Fibroblast of lung (primary cell): Measurements from ENCODE around the gene PDE4B. TPM values are rescaled to one million over a fixed set of nuclear protein-coding genes. Genes with fewer than 3 reads are reported as not detected.

Experiments
- DNase-seq, 2 donors: peaks; one replicate each; pipeline versions ENCODE4 v3.0.0 to v3.0.0-alpha.2; 2010; ENCODE audit warnings: low read depth in 2 of 2
- H2AFZ ChIP-seq: 2 replicates; pipeline ENCODE4 v1.5.1; 2012; ENCODE audit warnings: low read length, control low read depth, inconsistent platforms
- H3K27ac ChIP-seq: 2 replicates; pipeline ENCODE4 v1.5.1; 2011; ENCODE audit warnings: low read length, control low read depth; ENCODE audit not compliant: insufficient read depth
- H3K27me3 ChIP-seq: 2 replicates; pipeline ENCODE4 v1.5.1; 2011; ENCODE audit warnings: mild to moderate bottlenecking, low read length; ENCODE audit not compliant: control insufficient read depth, insufficient read depth
- H3K36me3 ChIP-seq: 2 replicates; pipeline ENCODE4 v1.5.1; 2011; ENCODE audit warnings: low read length; ENCODE audit not compliant: control insufficient read depth, insufficient read depth
- H3K4me1 ChIP-seq: 2 replicates; pipeline ENCODE4 v1.5.1; 2011; ENCODE audit warnings: low read length; ENCODE audit not compliant: control insufficient read depth, insufficient read depth; ENCODE audit errors: extremely low read depth
- H3K4me2 ChIP-seq: 2 replicates; pipeline ENCODE4 v1.5.1; 2011; ENCODE audit warnings: low read length, control low read depth; ENCODE audit not compliant: insufficient read depth; ENCODE audit errors: extremely low read depth
- H3K4me3 ChIP-seq, 4 experiments: fragments of 200-600 bp in 1 of 4; sonication (generic) in 1 of 4; replicated peaks in 1 of 4; 2 replicates each; pipeline ENCODE4 v1.5.1; 2011 to 2016; ENCODE audit warnings: low read length in 4 of 4, low read depth in 3 of 4, mild to moderate bottlenecking in 3 of 4, control low read depth in 2 of 4, inconsistent platforms in 1 of 4, mixed read lengths in 1 of 4; ENCODE audit not compliant: insufficient read depth in 1 of 4; ENCODE audit errors: control extremely low read depth in 1 of 4
- H3K79me2 ChIP-seq: 2 replicates; pipeline ENCODE4 v1.5.1; 2012; ENCODE audit warnings: mild to moderate bottlenecking, low read length, inconsistent platforms; ENCODE audit not compliant: control insufficient read depth, insufficient read depth
- H3K9ac ChIP-seq: 2 replicates; pipeline ENCODE4 v1.5.1; 2011; ENCODE audit warnings: mild to moderate bottlenecking, low read length, control low read depth; ENCODE audit not compliant: insufficient read depth
- H3K9me3 ChIP-seq: 2 replicates; pipeline ENCODE4 v1.5.1; 2012; ENCODE audit warnings: low read depth, low read length; ENCODE audit not compliant: control insufficient read depth, insufficient read depth
- H4K20me1 ChIP-seq: 2 replicates; pipeline ENCODE4 v1.5.1; 2011; ENCODE audit warnings: low read length; ENCODE audit not compliant: control insufficient read depth, insufficient read depth; ENCODE audit errors: extremely low read depth
- CTCF ChIP-seq, 2 donors: IDR thresholded peaks in 1 of 2; conservative IDR thresholded peaks in 1 of 2; 1 replicate in 1 of 2; 2 replicates in 1 of 2; pipeline ENCODE4 v1.5.1; 2011 to 2012; ENCODE audit warnings: low read length in 2 of 2, control low read depth in 1 of 2, inconsistent platforms in 1 of 2, low read depth in 1 of 2, mild to moderate bottlenecking in 1 of 2
- EZH2 ChIP-seq: IDR thresholded peaks from 2 replicates; pipeline ENCODE4 v1.5.1; 2012; ENCODE audit warnings: low read length, control low read depth, mild to moderate bottlenecking; ENCODE audit errors: missing control alignments
- polyA plus RNA-seq, 2 donors: library from polyadenylated mRNA; depleted of rRNA in 1 of 2; stranded (reverse) in 1 of 2; unstranded in 1 of 2; fragments of >200 nt; gene quantifications; 2 replicates each; pipeline ENCODE4 v1.2.1, GENCODE V29; 2011 to 2012; ENCODE audit warnings: missing spikeins in 1 of 2
- total RNA-seq: library from RNA; depleted of rRNA; stranded (reverse); fragments of >200 nt; gene quantifications from 2 replicates; pipeline ENCODE4 v1.2.1, GENCODE V29; 2014

Gene PDE4B
- total and polyA plus RNA-seq, 2 donors (not counting 1 experiment from before 2014, with no cell fraction given), result 3.7 to 19.8 TPM

GRCh38 chr1:66154394-66154793 is 361.7 kb downstream of the PDE4B start:
- no peak overlapping the region for H2AFZ ChIP-seq
- TF ChIP-seq EZH2 (no peak), CTCF (conservative IDR thresholded peaks at IDR 0.05 in 1 of 2, IDR thresholded peaks at IDR 0.05 in 1 of 2; ENCODE audit: low read depth in 1 of 2, low read length in 2 of 2) (no peak)
- H3K4me2 ChIP-seq, result no peak overlapping the region
- peaks cover 2% of the 10 kb centered on the region for H3K27me3 ChIP-seq
- H3K79me2 ChIP-seq, result no peaks in the 10 kb centered on the region
- H3K4me3 ChIP-seq, result no peak overlapping the region
- DNase-seq, result no peak
- H3K36me3 ChIP-seq, result no peaks in the 10 kb centered on the region
- H4K20me1 ChIP-seq, result no peaks in the 10 kb centered on the region
- H3K4me1 ChIP-seq, result no peaks in the 10 kb centered on the region
- H3K9ac ChIP-seq, result no peak overlapping the region
- no peaks in the 10 kb centered on the region for H3K9me3 ChIP-seq
- H3K27ac ChIP-seq, result no peak overlapping the region

GRCh38 chr1:66156144-66156543 is 363.4 kb downstream of the PDE4B start:
- H3K9me3 ChIP-seq, result no peaks in the 10 kb centered on the region
- no peak for DNase-seq
- H3K79me2 ChIP-seq, result no peaks in the 10 kb centered on the region
- H3K4me1 ChIP-seq, result no peaks in the 10 kb centered on the region
- H3K4me3 ChIP-seq, result no peak overlapping the region
- no peak overlapping the region for H3K27ac ChIP-seq
- H2AFZ ChIP-seq, result no peak overlapping the region
- H3K9ac ChIP-seq, result no peak overlapping the region
- peaks cover 2% of the 10 kb centered on the region for H3K27me3 ChIP-seq
- H3K4me2 ChIP-seq, result no peak overlapping the region
- no peaks in the 10 kb centered on the region for H4K20me1 ChIP-seq
- H3K36me3 ChIP-seq, result no peaks in the 10 kb centered on the region
- TF ChIP-seq EZH2, result no peak
- no peak for TF ChIP-seq CTCF (conservative IDR thresholded peaks at IDR 0.05 in 1 of 2, IDR thresholded peaks at IDR 0.05 in 1 of 2; ENCODE audit: low read depth in 1 of 2, low read length in 2 of 2)

DNA sequence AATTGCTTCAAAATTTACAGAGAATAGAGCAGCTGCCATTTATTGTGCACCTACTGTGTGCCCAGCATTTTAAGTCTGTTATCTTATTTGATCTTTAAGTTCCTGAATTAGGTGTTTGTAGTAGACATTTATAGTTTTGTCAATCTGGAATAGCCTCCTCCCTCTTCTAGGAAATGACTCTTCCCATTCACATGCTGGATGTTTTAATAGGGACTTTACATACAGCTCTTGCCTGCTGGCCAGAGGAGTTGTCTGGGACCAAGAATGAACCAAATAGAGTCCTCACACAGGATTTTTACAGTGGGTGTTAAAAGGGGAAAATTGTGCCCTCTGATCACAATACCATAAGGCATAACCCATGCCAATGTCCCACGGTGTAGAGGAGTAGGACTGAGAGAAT is 367.1 kb downstream of the PDE4B start:
- H3K4me1 ChIP-seq, result no peaks in the 10 kb centered on the region
- no peaks in the 10 kb centered on the region for H3K27me3 ChIP-seq
- H3K4me3 ChIP-seq, result no peak overlapping the region
- DNase-seq, result no peak
- H3K9ac ChIP-seq, result no peak overlapping the region
- no peaks in the 10 kb centered on the region for H4K20me1 ChIP-seq
- no peak for TF ChIP-seq EZH2
- no peak for TF ChIP-seq CTCF (conservative IDR thresholded peaks at IDR 0.05 in 1 of 2, IDR thresholded peaks at IDR 0.05 in 1 of 2; ENCODE audit: low read depth in 1 of 2, low read length in 2 of 2)
- no peak overlapping the region for H2AFZ ChIP-seq
- no peaks in the 10 kb centered on the region for H3K79me2 ChIP-seq
- H3K36me3 ChIP-seq, result no peaks in the 10 kb centered on the region
- H3K27ac ChIP-seq, result no peak overlapping the region
- no peak overlapping the region for H3K4me2 ChIP-seq
- no peaks in the 10 kb centered on the region for H3K9me3 ChIP-seq
